GM19397 (cell line): Measurements from ENCODE around the gene KIR3DL3.
"Not testable (repeated sequence)": the region's sequence is repeated elsewhere in the genome, so short reads cannot be mapped to it uniquely, and the experiment has no call there.

ENCODE experiments used
- ATAC-seq: cut with Tn5 transposase; IDR thresholded peaks from one replicate; pipeline ENCODE4 v1.9.1; 2021; ENCODE audit warnings: mild to moderate bottlenecking, moderate library complexity; ENCODE audit not compliant: unreplicated experiment

KIR3DL3 gene

DNA sequence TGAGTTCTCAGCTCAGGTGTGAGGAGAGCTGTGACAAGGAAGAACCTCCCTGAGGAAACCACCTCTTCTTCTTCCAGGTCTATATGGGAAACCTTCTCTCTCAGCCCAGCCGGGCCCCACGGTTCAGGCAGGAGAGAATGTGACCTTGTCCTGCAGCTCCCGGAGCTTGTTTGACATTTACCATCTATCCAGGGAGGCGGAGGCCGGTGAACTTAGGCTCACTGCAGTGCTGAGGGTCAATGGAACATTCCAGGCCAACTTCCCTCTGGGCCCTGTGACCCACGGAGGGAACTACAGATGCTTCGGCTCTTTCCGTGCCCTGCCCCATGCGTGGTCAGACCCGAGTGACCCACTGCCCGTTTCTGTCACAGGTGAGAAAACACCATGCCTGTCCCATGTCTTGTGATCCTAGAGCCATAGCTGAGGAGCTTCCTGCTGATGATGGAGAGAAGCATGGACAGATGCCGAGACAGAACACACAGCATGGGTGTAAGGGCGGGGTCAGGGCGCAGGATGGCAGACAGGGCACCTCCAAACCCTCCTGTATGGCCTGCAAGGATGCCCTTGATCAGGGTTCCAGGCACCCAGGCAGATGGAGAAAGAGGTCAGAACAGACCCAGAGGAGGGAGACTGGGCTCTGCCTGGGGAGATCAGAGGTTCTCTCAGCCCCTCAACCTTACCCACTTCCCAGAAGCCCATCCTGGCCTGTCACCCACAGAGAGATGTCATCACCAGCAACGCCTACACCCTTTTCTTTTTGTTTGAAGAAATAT, 5.4 kb downstream of the KIR3DL3 start:
- ATAC-seq: no peak

- ATAC-seq: no peak
Measured at GRCh38 chr19:54731191-54731590, 6.9 kb downstream of the KIR3DL3 start.

- ATAC-seq: not testable (repeated sequence)
Measured at GRCh38 chr19:54738306-54738705, 14.1 kb downstream of the KIR3DL3 start, which contains the start of gene KIR2DL3. Gene KIR2DL3 (plus strand): TSS chr19:54738513. CDS start chr19:54738546, 33 bp downstream.

- no peak for ATAC-seq
Measured at GRCh38 chr19:54738715-54739114, 14.5 kb downstream of the KIR3DL3 start.

DNA sequence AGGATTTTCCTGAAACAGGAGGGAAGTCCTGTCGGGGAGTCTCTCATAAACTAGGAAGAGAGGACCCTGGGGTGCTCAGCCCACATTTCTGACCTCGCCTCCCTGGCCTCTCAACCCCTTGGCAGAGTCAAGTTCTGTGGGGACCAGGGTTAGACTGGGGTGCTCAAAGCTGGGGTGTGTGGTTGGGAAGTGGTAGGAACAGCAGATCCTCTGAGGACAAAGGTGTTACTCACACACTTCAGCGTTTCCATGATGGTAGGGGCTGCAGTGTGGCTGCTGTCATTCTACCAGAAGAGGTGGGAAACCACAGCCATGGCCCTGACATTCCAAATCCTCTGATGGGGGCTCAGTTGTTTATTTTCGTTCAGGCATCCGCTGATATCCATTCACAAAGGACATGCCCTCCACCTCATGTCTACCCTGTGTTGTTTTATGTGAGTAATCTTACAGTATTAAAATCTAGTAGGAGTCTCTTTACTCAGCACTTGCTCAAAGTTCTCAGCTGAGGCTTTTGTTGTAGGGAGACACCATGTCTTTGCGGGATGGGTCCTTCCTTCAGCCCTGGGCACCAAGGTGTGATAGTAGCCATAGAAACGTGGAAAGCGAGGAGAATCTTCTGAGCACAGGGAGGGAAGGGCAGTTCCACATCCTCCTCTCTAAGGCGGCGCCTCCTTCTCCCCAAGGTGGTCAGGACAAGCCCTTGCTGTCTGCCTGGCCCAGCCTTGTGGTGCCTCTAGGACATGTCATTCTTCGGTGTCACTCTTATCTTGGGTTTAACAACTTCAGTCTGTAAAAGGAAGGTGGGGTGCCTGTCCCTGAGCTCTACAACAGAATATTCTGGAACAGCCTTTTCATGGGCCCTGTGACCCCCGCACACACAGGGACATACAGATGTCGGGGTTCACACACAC, 15.6 kb downstream of the KIR3DL3 start:
- ATAC-seq: no peak

DNA sequence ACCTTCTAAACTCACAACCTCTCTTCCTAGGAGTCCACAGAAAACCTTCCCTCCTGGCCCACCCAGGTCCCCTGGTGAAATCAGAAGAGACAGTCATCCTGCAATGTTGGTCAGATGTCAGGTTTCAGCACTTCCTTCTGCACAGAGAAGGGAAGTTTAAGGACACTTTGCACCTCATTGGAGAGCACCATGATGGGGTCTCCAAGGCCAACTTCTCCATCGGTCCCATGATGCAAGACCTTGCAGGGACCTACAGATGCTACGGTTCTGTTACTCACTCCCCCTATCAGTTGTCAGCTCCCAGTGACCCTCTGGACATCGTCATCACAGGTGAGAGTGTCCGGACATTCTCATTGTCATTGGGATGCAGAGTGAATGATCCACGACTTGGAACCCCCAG, 17.7 kb downstream of the KIR3DL3 start:
- ATAC-seq: not testable (repeated sequence)

- ATAC-seq: not testable (repeated sequence)
Measured at GRCh38 chr19:54744080-54744479, 19.8 kb downstream of the KIR3DL3 start.

GRCh38 chr19:54747614-54748322, 23.5 kb downstream of the KIR3DL3 start:
- ATAC-seq: not testable (repeated sequence)

- not testable (repeated sequence) for ATAC-seq
Measured at GRCh38 chr19:54750276-54750675, 26.0 kb downstream of the KIR3DL3 start.

- not testable (repeated sequence) for ATAC-seq
Measured at GRCh38 chr19:54756204-54757110, 32.2 kb downstream of the KIR3DL3 start.

DNA sequence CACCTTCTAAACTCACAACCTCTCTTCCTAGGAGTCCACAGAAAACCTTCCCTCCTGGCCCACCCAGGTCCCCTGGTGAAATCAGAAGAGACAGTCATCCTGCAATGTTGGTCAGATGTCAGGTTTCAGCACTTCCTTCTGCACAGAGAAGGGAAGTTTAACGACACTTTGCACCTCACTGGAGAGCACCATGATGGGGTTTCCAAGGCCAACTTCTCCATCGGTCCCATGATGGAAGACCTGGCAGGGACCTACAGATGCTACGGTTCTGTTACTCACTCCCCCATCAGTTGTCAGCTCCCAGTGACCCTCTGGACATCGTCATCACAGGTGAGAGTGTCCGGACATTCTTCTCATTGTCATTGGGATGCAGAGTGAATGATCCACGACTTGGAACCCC, 34.3 kb downstream of the KIR3DL3 start:
- ATAC-seq: not testable (repeated sequence)

- ATAC-seq: not testable (repeated sequence)
Measured at GRCh38 chr19:54764219-54764618, 40.0 kb downstream of the KIR3DL3 start.

GRCh38 chr19:54766464-54766863, 42.2 kb downstream of the KIR3DL3 start:
- ATAC-seq: not testable (repeated sequence)

DNA sequence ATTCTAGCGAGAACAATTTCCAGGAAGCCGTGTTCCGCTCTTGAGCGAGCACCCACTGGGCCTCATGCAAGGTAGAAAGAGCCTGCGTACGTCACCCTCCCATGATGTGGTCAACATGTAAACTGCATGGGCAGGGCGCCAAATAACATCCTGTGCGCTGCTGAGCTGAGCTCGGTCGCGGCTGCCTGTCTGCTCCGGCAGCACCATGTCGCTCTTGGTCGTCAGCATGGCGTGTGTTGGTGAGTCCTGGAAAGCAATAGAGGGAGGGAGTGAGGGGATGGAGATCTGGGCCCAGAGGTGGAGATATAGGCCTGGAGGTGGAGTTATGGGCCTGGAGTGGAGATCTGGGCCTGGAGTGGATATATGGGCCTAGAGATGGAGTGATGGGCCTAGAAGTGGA, 45.4 kb downstream of the KIR3DL3 start, which contains the start of gene KIR2DL1:
KIR2DL1 (plus strand) TSS at position 148 of the 400 bp plus-strand sequence; CDS start at position 206, 58 bp downstream.
- not testable (repeated sequence) for ATAC-seq

GRCh38 chr19:54770511-54770910, 46.3 kb downstream of the KIR3DL3 start:
- ATAC-seq: not testable (repeated sequence)

DNA sequence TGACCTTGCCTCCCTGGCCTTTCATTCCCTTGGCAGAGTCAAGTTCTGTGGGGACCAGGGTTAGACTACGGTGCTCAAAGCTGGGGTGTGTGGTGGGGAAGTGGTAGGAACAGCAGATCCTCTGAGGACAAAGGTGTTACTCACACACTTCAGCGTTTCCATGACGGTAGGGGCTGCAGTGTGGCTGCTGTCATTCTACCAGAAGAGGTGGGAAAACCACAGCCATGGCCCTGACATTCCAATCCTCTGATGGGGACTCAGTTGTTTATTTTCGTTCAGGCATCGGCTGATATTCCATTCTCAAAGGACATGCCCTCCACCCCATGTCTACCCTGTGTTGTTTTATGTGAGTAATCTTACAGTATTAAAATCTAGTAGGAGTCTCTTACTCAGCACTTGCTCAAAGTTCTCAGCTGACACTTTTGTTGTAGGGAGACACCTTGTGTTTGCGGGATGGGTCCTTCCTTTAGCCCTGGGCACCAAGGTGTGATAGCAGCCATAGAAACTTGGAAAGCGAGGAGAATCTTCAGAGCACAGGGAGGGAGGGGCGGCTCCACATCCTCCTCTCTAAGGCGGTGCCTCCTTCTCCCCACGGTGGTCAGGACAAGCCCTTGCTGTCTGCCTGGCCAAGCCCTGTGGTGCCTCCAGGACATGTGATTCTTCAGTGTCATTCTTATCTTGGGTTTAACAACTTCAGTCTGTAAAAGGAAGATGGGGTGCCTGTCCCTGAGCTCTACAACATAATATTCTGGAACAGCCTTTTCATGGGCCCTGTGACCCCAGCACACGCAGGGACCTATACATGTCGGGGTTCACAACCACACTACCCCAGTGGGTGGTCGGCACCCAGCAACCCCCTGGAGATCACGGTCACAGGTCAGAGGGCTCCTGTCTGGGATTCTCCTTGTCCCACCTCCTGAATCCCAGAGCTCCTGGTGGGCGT, 47.0 kb downstream of the KIR3DL3 start:
- not testable (repeated sequence) for ATAC-seq

GRCh38 chr19:54772666-54773065, 48.4 kb downstream of the KIR3DL3 start:
- not testable (repeated sequence) for ATAC-seq

GRCh38 chr19:54775095-54775815, 51.0 kb downstream of the KIR3DL3 start:
- not testable (repeated sequence) for ATAC-seq
